ENCODE results near the gene RIMBP2.

Gene RIMBP2

GRCh38 chr12:130504840-130505175, 211.3 kb downstream of the RIMBP2 start:
- DNase-seq (ENCODE audit: low spot score) = no peak

- DNase-seq (ENCODE audit: low spot score) = no peak
Measured at GRCh38 chr12:130504110-130504839, 211.8 kb downstream of the RIMBP2 start.

- no peak for DNase-seq (ENCODE audit: low spot score)
Measured at GRCh38 chr12:130501821-130502220, 214.3 kb downstream of the RIMBP2 start.

- DNase-seq (ENCODE audit: low spot score) = no peak
Measured at GRCh38 chr12:130500835-130501330, 215.2 kb downstream of the RIMBP2 start.

- no peak for DNase-seq (ENCODE audit: low spot score)
Measured at GRCh38 chr12:130499474-130499873, 216.6 kb downstream of the RIMBP2 start.

GRCh38 chr12:130498589-130499385, 217.3 kb downstream of the RIMBP2 start:
- DNase-seq (ENCODE audit: low spot score) = no peak

GRCh38 chr12:130497991-130498390, 218.1 kb downstream of the RIMBP2 start:
- DNase-seq (ENCODE audit: low spot score) = no peak

GRCh38 chr12:130497321-130497720, 218.8 kb downstream of the RIMBP2 start:
- DNase-seq (ENCODE audit: low spot score) = no peak

GRCh38 chr12:130496516-130497120, 219.5 kb downstream of the RIMBP2 start:
- DNase-seq (ENCODE audit: low spot score) = no peak

- DNase-seq (ENCODE audit: low spot score) = no peak
Measured at GRCh38 chr12:130495156-130495555, 220.9 kb downstream of the RIMBP2 start.

- no peak for DNase-seq (ENCODE audit: low spot score)
Measured at GRCh38 chr12:130494736-130495135, 221.4 kb downstream of the RIMBP2 start.

GRCh38 chr12:130493951-130494350, 222.1 kb downstream of the RIMBP2 start:
- DNase-seq (ENCODE audit: low spot score) = no peak

- no peak for DNase-seq (ENCODE audit: low spot score)
Measured at GRCh38 chr12:130491421-130492357, 224.4 kb downstream of the RIMBP2 start.

GRCh38 chr12:130490674-130491073, 225.4 kb downstream of the RIMBP2 start:
- DNase-seq (ENCODE audit: low spot score) = no peak

- no peak for DNase-seq (ENCODE audit: low spot score)
Measured at GRCh38 chr12:130489293-130489692, 226.8 kb downstream of the RIMBP2 start.

- DNase-seq (ENCODE audit: low spot score) = no peak
Measured at GRCh38 chr12:130488358-130488710, 227.8 kb downstream of the RIMBP2 start.

- no peak for DNase-seq (ENCODE audit: low spot score)
Measured at GRCh38 chr12:130487636-130488357, 228.3 kb downstream of the RIMBP2 start.

GRCh38 chr12:130486891-130487416, 229.1 kb downstream of the RIMBP2 start:
- DNase-seq (ENCODE audit: low spot score) = no peak

GRCh38 chr12:130486146-130486435, 230.0 kb downstream of the RIMBP2 start:
- no peak for DNase-seq (ENCODE audit: low spot score)

- DNase-seq (ENCODE audit: low spot score) = no peak
Measured at GRCh38 chr12:130485291-130486145, 230.6 kb downstream of the RIMBP2 start.
